ENCODE measurements around the gene DIAPH2. TPM values are rescaled to one million over a fixed set of nuclear protein-coding genes. Genes with fewer than 3 reads are reported as not detected.

Gene DIAPH2
- total RNA-seq, 1 donor from 2014 or later, result 9.9 TPM

GRCh38 chrX:97461763-97462162 lies 777.1 kb downstream of the DIAPH2 start:
- DNase-seq (ENCODE audit: missing footprints) (no peak), ATAC-seq (no peak)
- intact Hi-C loops (cut with DNase I), result no loop called here

- no peak for ATAC-seq
- DNase-seq (ENCODE audit: missing footprints), result no peak
- intact Hi-C loops (cut with DNase I), result no loop called here
Observed at GRCh38 chrX:97471071-97471470, 786.4 kb downstream of the DIAPH2 start.

- intact Hi-C loops (cut with DNase I), result no loop called here
- no peak for DNase-seq (ENCODE audit: missing footprints)
- no peak for ATAC-seq
Observed at GRCh38 chrX:97474933-97475332, 790.3 kb downstream of the DIAPH2 start.

GRCh38 chrX:97479106-97479890 lies 794.7 kb downstream of the DIAPH2 start:
- ATAC-seq (no peak), DNase-seq (ENCODE audit: missing footprints) (no peak)
- intact Hi-C loops (cut with DNase I), result no loop called here

GRCh38 chrX:97481228-97481627 lies 796.6 kb downstream of the DIAPH2 start:
- intact Hi-C loops (cut with DNase I), result no loop called here
- DNase-seq (ENCODE audit: missing footprints) (no peak), ATAC-seq (no peak)

GRCh38 chrX:97482666-97483300 lies 798.1 kb downstream of the DIAPH2 start:
- DNase-seq (ENCODE audit: missing footprints), result no peak
- intact Hi-C loops (cut with DNase I), result no loop called here
- no peak for ATAC-seq

GRCh38 chrX:97490656-97491055 lies 806.0 kb downstream of the DIAPH2 start:
- intact Hi-C loops (cut with DNase I), result no loop called here
- ATAC-seq (no peak), DNase-seq (ENCODE audit: missing footprints) (no peak)

- intact Hi-C loops (cut with DNase I), result no loop called here
- ATAC-seq (no peak), DNase-seq (ENCODE audit: missing footprints) (no peak)
Observed at GRCh38 chrX:97494756-97495372, 810.2 kb downstream of the DIAPH2 start.

GRCh38 chrX:97498093-97498492 lies 813.5 kb downstream of the DIAPH2 start:
- DNase-seq (ENCODE audit: missing footprints) (no peak), ATAC-seq (no peak)
- intact Hi-C loops (cut with DNase I), result no loop called here

GRCh38 chrX:97504431-97504830 lies 819.8 kb downstream of the DIAPH2 start:
- DNase-seq (ENCODE audit: missing footprints) (no peak), ATAC-seq (no peak)
- intact Hi-C loops (cut with DNase I), result no loop called here

- intact Hi-C loops (cut with DNase I), result no loop called here
- DNase-seq (ENCODE audit: missing footprints), result no peak
- ATAC-seq, result no peak
Observed at GRCh38 chrX:97517763-97518162, 833.1 kb downstream of the DIAPH2 start.

- intact Hi-C loops (cut with DNase I), result no loop called here
- DNase-seq (ENCODE audit: missing footprints), result no peak
Observed at GRCh38 chrX:97522307-97522706, 837.7 kb downstream of the DIAPH2 start.

GRCh38 chrX:97524340-97524739 lies 839.7 kb downstream of the DIAPH2 start:
- DNase-seq (ENCODE audit: missing footprints) (no peak), ATAC-seq (no peak)
- intact Hi-C loops (cut with DNase I), result no loop called here

More at GRCh38 chrX:97522307-97522706, 837.7 kb downstream of the DIAPH2 start:
- ATAC-seq, result no peak

GRCh38 chrX:97524997-97525396 lies 840.4 kb downstream of the DIAPH2 start:
- no peak for DNase-seq (ENCODE audit: missing footprints)
- intact Hi-C loops (cut with DNase I), result no loop called here
- ATAC-seq, result no peak

- intact Hi-C loops (cut with DNase I), result no loop called here
- ATAC-seq (no peak), DNase-seq (ENCODE audit: missing footprints) (no peak)
Observed at GRCh38 chrX:97525981-97526380, 841.3 kb downstream of the DIAPH2 start.

GRCh38 chrX:97527725-97528124 lies 843.1 kb downstream of the DIAPH2 start:
- intact Hi-C loops (cut with DNase I), result no loop called here
- DNase-seq (ENCODE audit: missing footprints), result no peak
- ATAC-seq, result no peak

- intact Hi-C loops (cut with DNase I), result no loop called here
- DNase-seq (ENCODE audit: missing footprints) (no peak), ATAC-seq (no peak)
Observed at GRCh38 chrX:97529536-97530200, 845.0 kb downstream of the DIAPH2 start.

- ATAC-seq (no peak), DNase-seq (ENCODE audit: missing footprints) (no peak)
- intact Hi-C loops (cut with DNase I), result no loop called here
Observed at GRCh38 chrX:97531825-97532224, 847.2 kb downstream of the DIAPH2 start.

- DNase-seq (ENCODE audit: missing footprints) (no peak), ATAC-seq (no peak)
- intact Hi-C loops (cut with DNase I), result no loop called here
Observed at GRCh38 chrX:97538745-97539144, 854.1 kb downstream of the DIAPH2 start.
